ENCODE results near the gene IL2RA.
"Not testable (repeated sequence)": the region's sequence is repeated elsewhere in the genome, so short reads cannot be mapped to it uniquely, and the experiment has no call there.

- not testable (repeated sequence) for TF ChIP-seq CTCF (IDR thresholded peaks at IDR 0.05; ENCODE audit: low read length); EZH2 (IDR thresholded peaks at IDR 0.05; ENCODE audit: borderline replicate concordance, low read length)
These were observed 56.9 kb downstream of the IL2RA start for GRCh38 chr10:6005161-6005804.
